ENCODE data around the gene CAVIN3.

DNA sequence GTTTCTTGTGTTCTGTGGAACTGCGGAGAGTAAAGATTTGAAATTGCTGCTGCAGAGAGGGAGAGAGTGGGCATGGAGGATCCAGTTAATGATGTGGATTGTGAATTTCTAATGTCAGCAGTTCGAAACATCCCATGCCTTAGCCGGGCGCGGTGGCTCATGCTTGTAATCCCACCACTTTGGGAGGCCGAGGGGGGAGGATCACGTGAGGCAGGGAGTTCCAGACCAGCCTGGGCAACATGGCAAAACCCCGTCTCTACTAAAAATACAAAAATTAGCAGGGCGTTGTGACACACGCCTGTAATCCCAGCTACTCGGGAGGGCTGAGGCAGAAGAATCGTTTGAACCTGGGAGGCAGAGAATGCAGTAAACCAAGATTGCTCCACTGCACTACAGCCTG, 1.1 kb upstream of the CAVIN3 start:
- TF ChIP-seq EZH2 (IDR thresholded peaks at IDR 0.05; ENCODE audit: low read length) (no peak), CTCF (optimal IDR thresholded peaks at IDR 0.05 in 1 of 3, IDR thresholded peaks at IDR 0.05 in 1 of 3, conservative IDR thresholded peaks at IDR 0.05 in 1 of 3; ENCODE audit: extremely low read depth in 1 of 3, insufficient read depth in 2 of 3, low read length in 3 of 3) (no peak)
